Activated naive CD4-positive, alpha-beta T cell treated with anti-CD3 and anti-CD28 coated beads, Interleukin-2, amount 10 ng/mL, durations not matched to agents 7 days and 5 days (primary cell): ENCODE measurements around the gene RELN.

Source experiments
- CTCF ChIA-PET: fragments of 350-600 bp; sonication (Branson Sonifier 250); formaldehyde crosslinking; loops from one replicate; lab custom pipeline; 2021; ENCODE audit warnings: antibody characterized with exemption; lab: Charles Lee
- DNase-seq: peaks from one replicate; pipeline ENCODE4 v3.0.0-alpha.2; 2020
- H3K27ac Mint-ChIP-seq: one replicate; pipeline ENCODE4 v1.8.0; 2021; ENCODE audit warnings: mild to moderate bottlenecking, moderate library complexity, mixed read lengths
- H3K27me3 Mint-ChIP-seq: one replicate; pipeline ENCODE4 v1.8.0; 2021; ENCODE audit warnings: mild to moderate bottlenecking, mixed read lengths
- H3K36me3 Mint-ChIP-seq: one replicate; pipeline ENCODE4 v1.8.0; 2021; ENCODE audit warnings: mixed read lengths
- H3K4me1 Mint-ChIP-seq: one replicate; pipeline ENCODE4 v1.8.0; 2021; ENCODE audit warnings: mixed read lengths
- H3K4me3 Mint-ChIP-seq: one replicate; pipeline ENCODE4 v1.8.0; 2021; ENCODE audit warnings: mild to moderate bottlenecking, moderate library complexity, mixed read lengths
- H3K9me3 Mint-ChIP-seq: one replicate; pipeline ENCODE4 v1.8.0; 2021; ENCODE audit warnings: mixed read lengths

Gene RELN

GRCh38 chr7:103691291-103691690 lies 298.2 kb downstream of the RELN start:
- Mint-ChIP-seq H3K4me3 (no peak overlapping the region), H3K27me3 (no peaks in the 10 kb centered on the region), H3K9me3 (no peaks in the 10 kb centered on the region), H3K27ac (no peak overlapping the region), H3K36me3 (no peaks in the 10 kb centered on the region), H3K4me1 (no peaks in the 10 kb centered on the region)
- CTCF ChIA-PET = no interaction called here
- no peak for DNase-seq

GRCh38 chr7:103690242-103690974 lies 299.1 kb downstream of the RELN start:
- Mint-ChIP-seq H3K4me3 (no peak overlapping the region), H3K4me1 (no peaks in the 10 kb centered on the region), H3K27me3 (no peaks in the 10 kb centered on the region), H3K9me3 (no peaks in the 10 kb centered on the region), H3K36me3 (no peaks in the 10 kb centered on the region), H3K27ac (no peak overlapping the region)
- CTCF ChIA-PET = no interaction called here
- DNase-seq = no peak

GRCh38 chr7:103689255-103689654 lies 300.2 kb downstream of the RELN start:
- no peaks in the 10 kb centered on the region for H3K4me1 Mint-ChIP-seq
- CTCF ChIA-PET = no interaction called here
- no peaks in the 10 kb centered on the region for H3K27me3 Mint-ChIP-seq

GRCh38 chr7:103687951-103688350 lies 301.5 kb downstream of the RELN start:
- DNase-seq = no peak
- Mint-ChIP-seq H3K36me3 (no peaks in the 10 kb centered on the region), H3K27me3 (no peaks in the 10 kb centered on the region), H3K4me1 (no peaks in the 10 kb centered on the region), H3K9me3 (no peaks in the 10 kb centered on the region), H3K4me3 (no peak overlapping the region), H3K27ac (no peak overlapping the region)
- CTCF ChIA-PET = no interaction called here

More at GRCh38 chr7:103689255-103689654, 300.2 kb downstream of the RELN start:
- Mint-ChIP-seq H3K36me3 (no peaks in the 10 kb centered on the region), H3K9me3 (no peaks in the 10 kb centered on the region), H3K4me3 (no peak overlapping the region), H3K27ac (no peak overlapping the region)
- DNase-seq = no peak

- no peak overlapping the region for H3K4me3 Mint-ChIP-seq
- H3K9me3 Mint-ChIP-seq = no peaks in the 10 kb centered on the region
- H3K36me3 Mint-ChIP-seq = no peaks in the 10 kb centered on the region
- no peak overlapping the region for H3K27ac Mint-ChIP-seq
- no peaks in the 10 kb centered on the region for H3K4me1 Mint-ChIP-seq
- CTCF ChIA-PET = no interaction called here
- H3K27me3 Mint-ChIP-seq = no peaks in the 10 kb centered on the region
- no peak for DNase-seq
Measured at GRCh38 chr7:103687272-103687671, 302.2 kb downstream of the RELN start.

GRCh38 chr7:103686763-103687162 lies 302.7 kb downstream of the RELN start:
- Mint-ChIP-seq H3K27ac (no peak overlapping the region), H3K9me3 (no peaks in the 10 kb centered on the region), H3K27me3 (no peaks in the 10 kb centered on the region), H3K4me3 (no peak overlapping the region), H3K4me1 (no peaks in the 10 kb centered on the region), H3K36me3 (no peaks in the 10 kb centered on the region)
- DNase-seq = no peak
- CTCF ChIA-PET = no interaction called here

GRCh38 chr7:103686064-103686463 lies 303.4 kb downstream of the RELN start:
- no peak overlapping the region for H3K27ac Mint-ChIP-seq
- H3K4me1 Mint-ChIP-seq = no peaks in the 10 kb centered on the region
- CTCF ChIA-PET = no interaction called here
- H3K4me3 Mint-ChIP-seq = no peak overlapping the region
- no peaks in the 10 kb centered on the region for H3K27me3 Mint-ChIP-seq
- no peak for DNase-seq
- H3K9me3 Mint-ChIP-seq = no peaks in the 10 kb centered on the region
- H3K36me3 Mint-ChIP-seq = no peaks in the 10 kb centered on the region

GRCh38 chr7:103685646-103686045 lies 303.8 kb downstream of the RELN start:
- H3K9me3 Mint-ChIP-seq = no peaks in the 10 kb centered on the region
- no peaks in the 10 kb centered on the region for H3K36me3 Mint-ChIP-seq
- no peak overlapping the region for H3K27ac Mint-ChIP-seq
- DNase-seq = no peak
- no peaks in the 10 kb centered on the region for H3K4me1 Mint-ChIP-seq
- CTCF ChIA-PET = no interaction called here
- H3K27me3 Mint-ChIP-seq = peaks cover 4% of the 10 kb centered on the region
- no peak overlapping the region for H3K4me3 Mint-ChIP-seq

- H3K4me3 Mint-ChIP-seq = no peak overlapping the region
- CTCF ChIA-PET = no interaction called here
- H3K27me3 Mint-ChIP-seq = peaks cover 6% of the 10 kb centered on the region
- no peaks in the 10 kb centered on the region for H3K4me1 Mint-ChIP-seq
- no peaks in the 10 kb centered on the region for H3K36me3 Mint-ChIP-seq
- no peak overlapping the region for H3K27ac Mint-ChIP-seq
- no peak for DNase-seq
- H3K9me3 Mint-ChIP-seq = no peaks in the 10 kb centered on the region
Measured at GRCh38 chr7:103683348-103683747, 306.1 kb downstream of the RELN start.

- H3K4me1 Mint-ChIP-seq = no peaks in the 10 kb centered on the region
- H3K27me3 Mint-ChIP-seq = peaks cover 6% of the 10 kb centered on the region
- CTCF ChIA-PET = no interaction called here
- peaks cover 4% of the 10 kb centered on the region for H3K9me3 Mint-ChIP-seq
- no peak for DNase-seq
- no peak overlapping the region for H3K4me3 Mint-ChIP-seq
- no peaks in the 10 kb centered on the region for H3K36me3 Mint-ChIP-seq
- no peak overlapping the region for H3K27ac Mint-ChIP-seq
Measured at GRCh38 chr7:103680161-103681144, 309.0 kb downstream of the RELN start.

GRCh38 chr7:103679151-103680132 lies 310.0 kb downstream of the RELN start:
- Mint-ChIP-seq H3K9me3 (peaks cover 4% of the 10 kb centered on the region), H3K27ac (no peak overlapping the region), H3K27me3 (peaks cover 6% of the 10 kb centered on the region), H3K4me3 (no peak overlapping the region), H3K36me3 (no peaks in the 10 kb centered on the region), H3K4me1 (no peaks in the 10 kb centered on the region)
- CTCF ChIA-PET = no interaction called here
- no peak for DNase-seq

- H3K27me3 Mint-ChIP-seq = no peaks in the 10 kb centered on the region
- H3K4me3 Mint-ChIP-seq = no peak overlapping the region
- CTCF ChIA-PET = no interaction called here
- H3K9me3 Mint-ChIP-seq = no peaks in the 10 kb centered on the region
- no peak overlapping the region for H3K27ac Mint-ChIP-seq
- DNase-seq = no peak
- H3K36me3 Mint-ChIP-seq = no peaks in the 10 kb centered on the region
- no peaks in the 10 kb centered on the region for H3K4me1 Mint-ChIP-seq
Measured at GRCh38 chr7:103668279-103668941, 321.0 kb downstream of the RELN start.

GRCh38 chr7:103666326-103666725 lies 323.1 kb downstream of the RELN start:
- CTCF ChIA-PET = no interaction called here
- Mint-ChIP-seq H3K4me3 (no peak overlapping the region), H3K27me3 (no peaks in the 10 kb centered on the region), H3K36me3 (no peaks in the 10 kb centered on the region), H3K4me1 (no peaks in the 10 kb centered on the region), H3K27ac (no peak overlapping the region), H3K9me3 (no peaks in the 10 kb centered on the region)
- DNase-seq = no peak
